Liver (tissue), 9 donors: ENCODE data around the gene KLF15. TPM values are rescaled to one million over a fixed set of nuclear protein-coding genes. Genes with fewer than 3 reads are reported as not detected.

Experiments
- DNase-seq: peaks from one replicate; pipeline ENCODE4 v3.0.0-alpha.2; 2017; ENCODE audit warnings: low spot score
- H3K27ac ChIP-seq, 2 donors: one replicate each; pipeline ENCODE4 v1.7.0; 2013; ENCODE audit warnings: inconsistent platforms in 2 of 2, low read length in 2 of 2, control low read depth in 1 of 2, low read depth in 1 of 2, mild to moderate bottlenecking in 1 of 2
- H3K27me3 ChIP-seq, 4 donors: one replicate each; pipeline versions ENCODE4 v1.6.1 to v1.7.0; 2013; ENCODE audit warnings: low read length in 3 of 4, inconsistent platforms in 1 of 4, mild to moderate bottlenecking in 1 of 4, moderate library complexity in 1 of 4; ENCODE audit not compliant: control insufficient read depth in 4 of 4, insufficient read depth in 4 of 4
- H3K36me3 ChIP-seq, 4 donors: one replicate each; pipeline versions ENCODE4 v1.6.1 to v1.7.0; 2013; ENCODE audit warnings: low read length in 3 of 4, mild to moderate bottlenecking in 3 of 4, low read depth in 1 of 4, moderate library complexity in 1 of 4; ENCODE audit not compliant: control insufficient read depth in 4 of 4, insufficient read depth in 3 of 4
- H3K4me1 ChIP-seq, 4 donors: one replicate each; pipeline versions ENCODE4 v1.6.1 to v1.7.0; 2013; ENCODE audit warnings: low read length in 3 of 4, mild to moderate bottlenecking in 3 of 4, moderate library complexity in 1 of 4; ENCODE audit not compliant: control insufficient read depth in 4 of 4, insufficient read depth in 4 of 4
- H3K4me3 ChIP-seq, 3 donors: one replicate each; pipeline versions ENCODE4 v1.6.1 to v1.7.0; 2013; ENCODE audit warnings: low read length in 3 of 3, control low read depth in 1 of 3, low read depth in 1 of 3, mild to moderate bottlenecking in 1 of 3
- H3K9ac ChIP-seq, 2 donors: one replicate each; pipeline ENCODE4 v1.7.0; 2013; ENCODE audit warnings: low read length in 2 of 2, mild to moderate bottlenecking in 2 of 2, moderate library complexity in 2 of 2, control low read depth in 1 of 2, low read depth in 1 of 2
- H3K9me3 ChIP-seq, 4 donors: one replicate each; pipeline versions ENCODE4 v1.6.1 to v1.7.0; 2013; ENCODE audit warnings: low read length in 3 of 4; ENCODE audit not compliant: control insufficient read depth in 4 of 4
- EGR1 ChIP-seq, 2 donors: IDR thresholded peaks; 2 replicates each; pipeline ENCODE4 v1.6.1; 2016 to 2018; ENCODE audit warnings: antibody characterized with exemption in 2 of 2, low read depth in 2 of 2
- FOXA1 ChIP-seq: IDR thresholded peaks from 2 replicates; pipeline ENCODE4 v1.6.1; 2016; ENCODE audit warnings: antibody characterized with exemption
- GABPA ChIP-seq, 2 donors: IDR thresholded peaks in 1 of 2; conservative IDR thresholded peaks in 1 of 2; 2 replicates each; pipeline ENCODE4 v1.6.1; 2016; ENCODE audit warnings: antibody characterized with exemption in 2 of 2, mild to moderate bottlenecking in 1 of 2, moderate library complexity in 1 of 2
- HNF4A ChIP-seq, 2 donors: conservative IDR thresholded peaks; 2 replicates each; pipeline ENCODE4 v1.6.1; 2016; ENCODE audit warnings: antibody characterized with exemption in 2 of 2, mild to moderate bottlenecking in 2 of 2
- HNF4G ChIP-seq: IDR thresholded peaks from 2 replicates; pipeline ENCODE4 v1.6.1; 2016; ENCODE audit warnings: antibody characterized with exemption
- JUND ChIP-seq, 2 donors: IDR thresholded peaks; 2 replicates each; pipeline ENCODE4 v1.6.1; 2016; ENCODE audit warnings: antibody characterized with exemption in 2 of 2
- SP1 ChIP-seq: IDR thresholded peaks from 2 replicates; pipeline ENCODE4 v1.6.1; 2018; ENCODE audit warnings: antibody characterized with exemption, mild to moderate bottlenecking
- TAF1 ChIP-seq: conservative IDR thresholded peaks from 2 replicates; pipeline ENCODE4 v1.6.1; 2016; ENCODE audit warnings: antibody characterized with exemption, mild to moderate bottlenecking
- WGBS: extraction: QIAGEN DNeasy Blood & Tissue Kit; methylation state at CpG from one replicate; pipeline ENCODE4 v1.1.7; 2013; 5-methylcytosine and 5-hydroxymethylcytosine counted together
- polyA plus RNA-seq, 2 donors: library from polyadenylated mRNA; stranded (reverse) in 1 of 2; unstranded in 1 of 2; fragments of 200-250 nt in 1 of 2; fragments of >200 nt in 1 of 2; fragmentation: Nextera tagmentation in 1 of 2; extraction: Ambion mirVana in 1 of 2; gene quantifications; one replicate each; pipeline versions ENCODE4 v1.2.1 to v1.2.3, GENCODE V29; 2013 to 2015
- total RNA-seq, 2 donors: library from RNA; depleted of rRNA; stranded (reverse); fragments of >200 nt; gene quantifications; one replicate each; pipeline ENCODE4 v1.2.3, GENCODE V29; 2014
- TF ChIP-seq, protein P1 (sequence below): IDR thresholded peaks from 2 replicates; pipeline ENCODE4 v1.6.1; 2016; ENCODE audit warnings: antibody characterized with exemption
- TF ChIP-seq, protein P2 (sequence below): IDR thresholded peaks from 2 replicates; pipeline ENCODE4 v1.6.1; 2016; ENCODE audit warnings: antibody characterized with exemption, mild to moderate bottlenecking
- TF ChIP-seq, protein P3 (sequence below): fragments of 150-350 bp; IDR thresholded peaks from 2 replicates; pipeline ENCODE4 v1.5.1; 2017; ENCODE audit warnings: improper control_type of control experiment, low read depth, low read length; ENCODE audit not compliant: missing input control
- TF ChIP-seq, protein P4 (sequence below): IDR thresholded peaks from 2 replicates; pipeline ENCODE4 v1.6.1; 2016; ENCODE audit warnings: antibody characterized with exemption
- donor health status: healthy.
- donor health status: healthy.
- donor health status: healthy.
- donor health status: healthy.
- donor health status: healthy.

The KLF15 gene
- total and polyA plus RNA-seq, 4 donors = 21.4 to 103 (median 49.3) TPM

DNA sequence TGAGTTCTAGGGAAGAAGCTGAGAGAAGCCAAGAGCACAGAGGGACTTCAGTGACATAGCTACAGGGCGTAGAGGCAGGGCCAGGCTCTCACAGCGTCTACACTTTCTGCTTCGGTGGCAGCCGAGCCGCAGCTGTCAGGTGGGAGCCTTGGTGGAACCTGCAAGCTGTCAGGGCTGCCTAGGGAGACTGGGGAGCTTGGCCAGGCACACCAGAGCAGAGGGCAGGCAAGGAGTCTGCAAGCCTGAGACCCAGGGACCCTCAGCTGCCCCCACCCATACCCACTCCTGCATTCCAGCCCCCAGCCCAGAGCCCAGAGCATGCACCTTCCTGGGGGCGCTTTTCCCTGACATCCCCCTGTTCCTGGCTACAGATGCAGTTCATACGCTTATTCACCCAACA is 13.4 kb upstream of the KLF15 start:
- Histone ChIP-seq H3K27ac (no peak overlapping the region), H3K9ac (no peak overlapping the region), H3K9me3 (no peaks in the 10 kb centered on the region), H3K27me3 (no peaks in the 10 kb centered on the region), H3K4me1 (peaks cover 18 to 60% (median 47%) of the 10 kb centered on the region in 4 donors), H3K36me3 (no peaks in the 10 kb centered on the region), H3K4me3 (no peak overlapping the region)
- WGBS = 98% methylated on average over 7 of the region's 7 CpGs
- no peak for DNase-seq
- TF ChIP-seq FOXA1 = no peak

DNA sequence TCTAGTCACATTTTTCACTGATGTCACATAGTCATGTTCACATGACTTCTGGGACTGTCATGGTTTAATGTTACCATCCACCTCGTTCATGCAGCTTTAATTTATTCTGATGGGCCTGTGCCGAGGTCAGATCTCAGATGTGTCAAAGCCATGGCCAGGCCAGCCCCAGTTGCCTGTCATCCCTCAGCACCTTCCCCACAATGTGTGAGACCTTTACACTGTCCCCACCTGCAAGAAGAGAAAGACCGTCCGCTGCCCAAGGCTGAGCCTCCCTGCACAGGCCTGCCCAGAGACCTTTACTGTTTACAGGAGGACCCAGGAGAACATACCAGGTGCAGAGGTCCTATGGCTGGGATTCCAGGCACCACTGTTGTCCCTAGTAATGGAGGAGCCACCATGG is 12.8 kb upstream of the KLF15 start:
- no peak for DNase-seq
- Histone ChIP-seq H3K9me3 (no peaks in the 10 kb centered on the region), H3K4me1 (peaks cover 18 to 64% (median 49%) of the 10 kb centered on the region in 4 donors), H3K27me3 (no peaks in the 10 kb centered on the region), H3K36me3 (no peaks in the 10 kb centered on the region), H3K9ac (no peak overlapping the region), H3K27ac (no peak overlapping the region), H3K4me3 (no peak overlapping the region)
- no peak for TF ChIP-seq JUND (IDR thresholded peaks at IDR 0.05)
- no peak for TF ChIP-seq SP1
- TF ChIP-seq HNF4A (conservative IDR thresholded peaks at IDR 0.05) = no peak
- TF ChIP-seq, protein P1, sequence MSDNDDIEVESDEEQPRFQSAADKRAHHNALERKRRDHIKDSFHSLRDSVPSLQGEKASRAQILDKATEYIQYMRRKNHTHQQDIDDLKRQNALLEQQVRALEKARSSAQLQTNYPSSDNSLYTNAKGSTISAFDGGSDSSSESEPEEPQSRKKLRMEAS = no peak
- TF ChIP-seq, protein P2, sequence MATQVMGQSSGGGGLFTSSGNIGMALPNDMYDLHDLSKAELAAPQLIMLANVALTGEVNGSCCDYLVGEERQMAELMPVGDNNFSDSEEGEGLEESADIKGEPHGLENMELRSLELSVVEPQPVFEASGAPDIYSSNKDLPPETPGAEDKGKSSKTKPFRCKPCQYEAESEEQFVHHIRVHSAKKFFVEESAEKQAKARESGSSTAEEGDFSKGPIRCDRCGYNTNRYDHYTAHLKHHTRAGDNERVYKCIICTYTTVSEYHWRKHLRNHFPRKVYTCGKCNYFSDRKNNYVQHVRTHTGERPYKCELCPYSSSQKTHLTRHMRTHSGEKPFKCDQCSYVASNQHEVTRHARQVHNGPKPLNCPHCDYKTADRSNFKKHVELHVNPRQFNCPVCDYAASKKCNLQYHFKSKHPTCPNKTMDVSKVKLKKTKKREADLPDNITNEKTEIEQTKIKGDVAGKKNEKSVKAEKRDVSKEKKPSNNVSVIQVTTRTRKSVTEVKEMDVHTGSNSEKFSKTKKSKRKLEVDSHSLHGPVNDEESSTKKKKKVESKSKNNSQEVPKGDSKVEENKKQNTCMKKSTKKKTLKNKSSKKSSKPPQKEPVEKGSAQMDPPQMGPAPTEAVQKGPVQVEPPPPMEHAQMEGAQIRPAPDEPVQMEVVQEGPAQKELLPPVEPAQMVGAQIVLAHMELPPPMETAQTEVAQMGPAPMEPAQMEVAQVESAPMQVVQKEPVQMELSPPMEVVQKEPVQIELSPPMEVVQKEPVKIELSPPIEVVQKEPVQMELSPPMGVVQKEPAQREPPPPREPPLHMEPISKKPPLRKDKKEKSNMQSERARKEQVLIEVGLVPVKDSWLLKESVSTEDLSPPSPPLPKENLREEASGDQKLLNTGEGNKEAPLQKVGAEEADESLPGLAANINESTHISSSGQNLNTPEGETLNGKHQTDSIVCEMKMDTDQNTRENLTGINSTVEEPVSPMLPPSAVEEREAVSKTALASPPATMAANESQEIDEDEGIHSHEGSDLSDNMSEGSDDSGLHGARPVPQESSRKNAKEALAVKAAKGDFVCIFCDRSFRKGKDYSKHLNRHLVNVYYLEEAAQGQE = no peak
- no peak for TF ChIP-seq EGR1 (IDR thresholded peaks at IDR 0.05; ENCODE audit: low read depth in 2 of 2)
- 61% methylated on average over 4 of the region's 4 CpGs for WGBS

GRCh38 chr3:126369490-126369889 is 12.3 kb upstream of the KLF15 start:
- Histone ChIP-seq H3K27me3 (no peaks in the 10 kb centered on the region), H3K27ac (no peak overlapping the region), H3K9ac (no peak overlapping the region), H3K4me3 (no peak overlapping the region), H3K9me3 (no peaks in the 10 kb centered on the region), H3K4me1 (peaks cover 18 to 64% (median 48%) of the 10 kb centered on the region in 4 donors), H3K36me3 (no peaks in the 10 kb centered on the region)
- WGBS = 92% methylated on average over 2 of the region's 2 CpGs
- TF ChIP-seq, protein P3, sequence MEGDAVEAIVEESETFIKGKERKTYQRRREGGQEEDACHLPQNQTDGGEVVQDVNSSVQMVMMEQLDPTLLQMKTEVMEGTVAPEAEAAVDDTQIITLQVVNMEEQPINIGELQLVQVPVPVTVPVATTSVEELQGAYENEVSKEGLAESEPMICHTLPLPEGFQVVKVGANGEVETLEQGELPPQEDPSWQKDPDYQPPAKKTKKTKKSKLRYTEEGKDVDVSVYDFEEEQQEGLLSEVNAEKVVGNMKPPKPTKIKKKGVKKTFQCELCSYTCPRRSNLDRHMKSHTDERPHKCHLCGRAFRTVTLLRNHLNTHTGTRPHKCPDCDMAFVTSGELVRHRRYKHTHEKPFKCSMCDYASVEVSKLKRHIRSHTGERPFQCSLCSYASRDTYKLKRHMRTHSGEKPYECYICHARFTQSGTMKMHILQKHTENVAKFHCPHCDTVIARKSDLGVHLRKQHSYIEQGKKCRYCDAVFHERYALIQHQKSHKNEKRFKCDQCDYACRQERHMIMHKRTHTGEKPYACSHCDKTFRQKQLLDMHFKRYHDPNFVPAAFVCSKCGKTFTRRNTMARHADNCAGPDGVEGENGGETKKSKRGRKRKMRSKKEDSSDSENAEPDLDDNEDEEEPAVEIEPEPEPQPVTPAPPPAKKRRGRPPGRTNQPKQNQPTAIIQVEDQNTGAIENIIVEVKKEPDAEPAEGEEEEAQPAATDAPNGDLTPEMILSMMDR = no peak
- TF ChIP-seq, protein P2 = no peak
- TF ChIP-seq, protein P4, sequence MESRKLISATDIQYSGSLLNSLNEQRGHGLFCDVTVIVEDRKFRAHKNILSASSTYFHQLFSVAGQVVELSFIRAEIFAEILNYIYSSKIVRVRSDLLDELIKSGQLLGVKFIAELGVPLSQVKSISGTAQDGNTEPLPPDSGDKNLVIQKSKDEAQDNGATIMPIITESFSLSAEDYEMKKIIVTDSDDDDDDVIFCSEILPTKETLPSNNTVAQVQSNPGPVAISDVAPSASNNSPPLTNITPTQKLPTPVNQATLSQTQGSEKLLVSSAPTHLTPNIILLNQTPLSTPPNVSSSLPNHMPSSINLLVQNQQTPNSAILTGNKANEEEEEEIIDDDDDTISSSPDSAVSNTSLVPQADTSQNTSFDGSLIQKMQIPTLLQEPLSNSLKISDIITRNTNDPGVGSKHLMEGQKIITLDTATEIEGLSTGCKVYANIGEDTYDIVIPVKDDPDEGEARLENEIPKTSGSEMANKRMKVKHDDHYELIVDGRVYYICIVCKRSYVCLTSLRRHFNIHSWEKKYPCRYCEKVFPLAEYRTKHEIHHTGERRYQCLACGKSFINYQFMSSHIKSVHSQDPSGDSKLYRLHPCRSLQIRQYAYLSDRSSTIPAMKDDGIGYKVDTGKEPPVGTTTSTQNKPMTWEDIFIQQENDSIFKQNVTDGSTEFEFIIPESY = no peak
- TF ChIP-seq TAF1 = no peak
- TF ChIP-seq, protein P1 = no peak
- no peak for TF ChIP-seq GABPA (IDR thresholded peaks at IDR 0.05 in 1 of 2, conservative IDR thresholded peaks at IDR 0.05 in 1 of 2)
- TF ChIP-seq JUND (IDR thresholded peaks at IDR 0.05) = no peak
- no peak for TF ChIP-seq HNF4G
- DNase-seq = no peak
